Effector CD4-positive, alpha-beta T cell (primary cell): ENCODE data around the gene ETHE1.

Experiments used
- DNase-seq: peaks from one replicate; pipeline ENCODE4 v3.0.0-alpha.2; 2020

The ETHE1 gene

GRCh38 chr19:43462785-43463380 is 64.1 kb downstream of the ETHE1 start:
- no peak for DNase-seq

GRCh38 chr19:43462383-43462782 is 64.6 kb downstream of the ETHE1 start:
- DNase-seq: no peak

- no peak for DNase-seq
These were observed 65.7 kb downstream of the ETHE1 start for GRCh38 chr19:43461303-43461702.

- DNase-seq: no peak
These were observed 66.5 kb downstream of the ETHE1 start for GRCh38 chr19:43460362-43461016.

- no peak for DNase-seq
These were observed 69.2 kb downstream of the ETHE1 start for GRCh38 chr19:43457809-43458208.
